ENCODE results near the gene CDK19.

DNA sequence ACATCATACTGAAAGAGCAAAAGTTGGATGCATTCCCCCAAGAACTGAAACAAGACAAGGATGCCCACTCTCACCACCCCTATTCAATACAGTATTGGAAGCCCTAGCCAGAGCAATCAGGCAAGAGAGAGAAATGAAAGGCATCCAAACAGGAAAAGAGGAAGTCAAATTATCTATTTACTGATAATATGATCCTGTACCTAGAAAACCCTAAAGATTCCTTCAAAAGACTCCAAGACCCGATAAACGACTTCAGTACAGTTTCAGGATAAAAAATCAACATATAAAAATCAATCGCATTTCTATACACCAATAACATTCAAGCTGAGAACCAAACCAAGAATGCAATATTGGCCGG lies 14.5 kb downstream of the CDK19 start:
- TF ChIP-seq, protein P1, sequence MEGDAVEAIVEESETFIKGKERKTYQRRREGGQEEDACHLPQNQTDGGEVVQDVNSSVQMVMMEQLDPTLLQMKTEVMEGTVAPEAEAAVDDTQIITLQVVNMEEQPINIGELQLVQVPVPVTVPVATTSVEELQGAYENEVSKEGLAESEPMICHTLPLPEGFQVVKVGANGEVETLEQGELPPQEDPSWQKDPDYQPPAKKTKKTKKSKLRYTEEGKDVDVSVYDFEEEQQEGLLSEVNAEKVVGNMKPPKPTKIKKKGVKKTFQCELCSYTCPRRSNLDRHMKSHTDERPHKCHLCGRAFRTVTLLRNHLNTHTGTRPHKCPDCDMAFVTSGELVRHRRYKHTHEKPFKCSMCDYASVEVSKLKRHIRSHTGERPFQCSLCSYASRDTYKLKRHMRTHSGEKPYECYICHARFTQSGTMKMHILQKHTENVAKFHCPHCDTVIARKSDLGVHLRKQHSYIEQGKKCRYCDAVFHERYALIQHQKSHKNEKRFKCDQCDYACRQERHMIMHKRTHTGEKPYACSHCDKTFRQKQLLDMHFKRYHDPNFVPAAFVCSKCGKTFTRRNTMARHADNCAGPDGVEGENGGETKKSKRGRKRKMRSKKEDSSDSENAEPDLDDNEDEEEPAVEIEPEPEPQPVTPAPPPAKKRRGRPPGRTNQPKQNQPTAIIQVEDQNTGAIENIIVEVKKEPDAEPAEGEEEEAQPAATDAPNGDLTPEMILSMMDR (IDR thresholded peaks at IDR 0.05) = no peak
- TF ChIP-seq POLR2A (IDR thresholded peaks at IDR 0.05) = no peak
